SK-N-MC (cell line): ENCODE results near the gene EBP.

ENCODE experiments used
- EZH2 ChIP-seq: fragments of 200-600 bp; sonication (generic); IDR thresholded peaks from one replicate; pipeline ENCODE4 v1.6.1; 2017; ENCODE audit warnings: antibody characterized with exemption
- FOXP2 ChIP-seq: optimal IDR thresholded peaks from 2 replicates; pipeline ENCODE3; 2011; ENCODE audit warnings: mild to moderate bottlenecking, moderate library complexity; ENCODE audit not compliant: insufficient read depth; ENCODE audit errors: extremely low read length, control extremely low read depth
- POLR2AphosphoS5 ChIP-seq: IDR thresholded peaks from 2 replicates; pipeline ENCODE4 v1.6.1; 2012; ENCODE audit warnings: mild to moderate bottlenecking, low read depth, low read length, borderline replicate concordance

DNA sequence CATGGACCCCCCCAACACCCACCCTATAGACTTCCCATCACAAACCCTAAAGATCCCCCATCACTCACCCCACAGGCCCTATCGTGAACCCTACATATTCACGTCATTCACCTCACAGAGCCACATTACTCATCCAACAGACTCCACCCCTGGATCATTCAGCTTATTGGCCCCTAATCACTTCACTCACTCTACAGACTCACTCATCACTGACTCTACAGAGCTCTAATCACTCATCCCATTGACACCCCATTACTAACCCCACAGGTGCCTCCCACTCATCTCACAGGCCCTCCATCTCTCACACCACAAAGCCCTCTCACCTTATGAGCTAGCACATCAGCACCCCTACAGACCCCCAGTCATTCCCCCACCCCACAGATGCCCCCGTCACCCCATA is 11.6 kb downstream of the EBP start:
- no peak for TF ChIP-seq POLR2AphosphoS5
- TF ChIP-seq EZH2: no peak
- TF ChIP-seq FOXP2: no peak
